Glutamatergic neuron (in vitro differentiated cells): ENCODE results near the gene UBR4. TPM values are rescaled to one million over a fixed set of nuclear protein-coding genes. Genes with fewer than 3 reads are reported as not detected.

Source experiments
- DNase-seq: peaks from one replicate; pipeline ENCODE4 v3.0.0; 2022
- H3K27ac Mint-ChIP-seq: one replicate; pipeline ENCODE4 v1.8.0; 2020; ENCODE audit warnings: mild to moderate bottlenecking, mixed read lengths, inconsistent platforms; ENCODE audit not compliant: unreplicated experiment
- H3K27me3 Mint-ChIP-seq: one replicate; pipeline ENCODE4 v1.8.0; 2020; ENCODE audit warnings: mild to moderate bottlenecking, moderate library complexity, mixed read lengths, inconsistent platforms; ENCODE audit not compliant: unreplicated experiment
- H3K36me3 Mint-ChIP-seq: one replicate; pipeline ENCODE4 v1.8.0; 2020; ENCODE audit warnings: mild to moderate bottlenecking, mixed read lengths, inconsistent platforms; ENCODE audit not compliant: unreplicated experiment
- H3K4me1 Mint-ChIP-seq: one replicate; pipeline ENCODE4 v1.8.0; 2020; ENCODE audit warnings: mild to moderate bottlenecking, low read depth, mixed read lengths, inconsistent platforms; ENCODE audit not compliant: unreplicated experiment
- H3K4me3 Mint-ChIP-seq: one replicate; pipeline ENCODE4 v1.8.0; 2020; ENCODE audit warnings: mild to moderate bottlenecking, mixed read lengths, inconsistent platforms; ENCODE audit not compliant: unreplicated experiment
- H3K9me3 Mint-ChIP-seq: one replicate; pipeline ENCODE4 v1.8.0; 2020; ENCODE audit warnings: mild to moderate bottlenecking, moderate library complexity, mixed read lengths, inconsistent platforms; ENCODE audit not compliant: unreplicated experiment
- CTCF ChIP-seq: fragments of 200-600 bp; sonication (generic); IDR thresholded peaks from one replicate; pipeline ENCODE4 v1.5.0; 2021; ENCODE audit not compliant: partially characterized antibody, unreplicated experiment
- total RNA-seq: library from RNA; stranded (reverse); fragmentation: NEBNext Ultra II Directional; extraction: Animal tissue kit (Norgen Biotek cat#: 25700); gene quantifications from one replicate; pipeline ENCODE4 v1.2.1, GENCODE V29; 2021; ENCODE audit not compliant: unreplicated experiment

UBR4 gene
- total RNA-seq, 1 donor from 2014 or later: 176 TPM

- no peak for DNase-seq
- Mint-ChIP-seq H3K36me3 (no peaks in the 10 kb centered on the region), H3K27me3 (no peaks in the 10 kb centered on the region), H3K27ac (peak overlapping the region; percentile 89), H3K9me3 (no peaks in the 10 kb centered on the region), H3K4me3 (no peak overlapping the region), H3K4me1 (no peaks in the 10 kb centered on the region)
- no peak for TF ChIP-seq CTCF
Measured at GRCh38 chr1:19169642-19170041, 40.4 kb downstream of the UBR4 start.

GRCh38 chr1:19167140-19167539, 42.9 kb downstream of the UBR4 start:
- no peak for TF ChIP-seq CTCF
- no peak for DNase-seq
- Mint-ChIP-seq H3K4me1 (no peaks in the 10 kb centered on the region), H3K27ac (no peak overlapping the region), H3K27me3 (peaks cover 2% of the 10 kb centered on the region), H3K36me3 (no peaks in the 10 kb centered on the region), H3K4me3 (no peak overlapping the region), H3K9me3 (no peaks in the 10 kb centered on the region)

DNA sequence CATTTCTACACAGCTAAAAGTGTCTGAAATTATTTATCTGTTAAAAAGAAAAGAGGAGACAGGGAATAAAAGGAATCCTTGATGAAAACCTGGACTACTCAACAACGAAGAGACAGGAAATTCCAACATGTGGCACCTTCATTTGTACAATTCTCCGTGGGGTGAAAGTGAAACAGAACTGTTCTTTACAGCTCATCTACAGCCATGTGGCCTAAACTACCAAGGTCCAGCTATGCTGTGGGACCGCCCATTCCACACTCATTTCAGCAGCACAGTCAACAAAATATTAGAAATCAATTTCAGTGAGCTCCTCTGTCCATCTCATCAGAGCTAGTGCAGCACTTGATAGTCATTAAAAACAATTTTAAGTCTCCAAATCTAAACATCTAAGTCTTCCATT, 44.0 kb downstream of the UBR4 start:
- Mint-ChIP-seq H3K9me3 (no peaks in the 10 kb centered on the region), H3K4me3 (no peak overlapping the region), H3K27me3 (peaks cover 2% of the 10 kb centered on the region), H3K4me1 (no peaks in the 10 kb centered on the region), H3K36me3 (peaks cover under 1% of the 10 kb centered on the region), H3K27ac (no peak overlapping the region)
- no peak for TF ChIP-seq CTCF
- DNase-seq: no peak

GRCh38 chr1:19165501-19165900, 44.6 kb downstream of the UBR4 start:
- H3K4me3 Mint-ChIP-seq: no peak overlapping the region
- H3K27ac Mint-ChIP-seq: no peak overlapping the region
- TF ChIP-seq CTCF: no peak
- H3K4me1 Mint-ChIP-seq: no peaks in the 10 kb centered on the region
- no peaks in the 10 kb centered on the region for H3K9me3 Mint-ChIP-seq
- H3K27me3 Mint-ChIP-seq: peaks cover 2% of the 10 kb centered on the region
- no peak for DNase-seq
- H3K36me3 Mint-ChIP-seq: peaks cover 4% of the 10 kb centered on the region

GRCh38 chr1:19164274-19165015, 45.6 kb downstream of the UBR4 start:
- no peak overlapping the region for H3K4me3 Mint-ChIP-seq
- peaks cover 1% of the 10 kb centered on the region for H3K9me3 Mint-ChIP-seq
- peaks cover 3% of the 10 kb centered on the region for H3K27me3 Mint-ChIP-seq
- no peak for TF ChIP-seq CTCF
- no peaks in the 10 kb centered on the region for H3K4me1 Mint-ChIP-seq
- DNase-seq: no peak
- H3K27ac Mint-ChIP-seq: no peak overlapping the region
- peaks cover 4% of the 10 kb centered on the region for H3K36me3 Mint-ChIP-seq
